Neural progenitor cell (in vitro differentiated cells): ENCODE results near the gene TMEM273. TPM values are rescaled to one million over a fixed set of nuclear protein-coding genes. Genes with fewer than 3 reads are reported as not detected.

ENCODE experiments used
- DNase-seq: peaks from one replicate; pipeline ENCODE4 v3.0.0-alpha.2; 2016; ENCODE audit warnings: low spot score
- H2AFZ ChIP-seq: fragments of 200-600 bp; sonication (generic); replicated peaks from 2 replicates; pipeline ENCODE4 v1.6.1; 2016; ENCODE audit warnings: antibody characterized with exemption
- H3F3A ChIP-seq: fragments of 200-600 bp; sonication (generic); 2 replicates; pipeline ENCODE4 v1.6.1; 2016; ENCODE audit warnings: antibody characterized with exemption, low read depth
- H3K27ac ChIP-seq: fragments of 200-600 bp; sonication (generic); 2 replicates; pipeline ENCODE4 v1.5.1; 2016; ENCODE audit warnings: mild to moderate bottlenecking
- H3K27me3 ChIP-seq: fragments of 200-600 bp; sonication (generic); 2 replicates; pipeline ENCODE4 v1.6.1; 2016; ENCODE audit warnings: mild to moderate bottlenecking, moderate library complexity
- H3K36me3 ChIP-seq: fragments of 200-600 bp; sonication (generic); 2 replicates; pipeline ENCODE4 v1.5.1; 2016
- H3K4me1 ChIP-seq: fragments of 200-600 bp; sonication (generic); 2 replicates; pipeline ENCODE4 v1.6.1; 2016; ENCODE audit warnings: mixed run types
- H3K4me2 ChIP-seq: fragments of 200-600 bp; sonication (generic); 2 replicates; pipeline ENCODE4 v1.6.1; 2016
- H3K4me3 ChIP-seq: fragments of 200-600 bp; sonication (generic); 2 replicates; pipeline ENCODE4 v1.5.1; 2016
- H3K79me2 ChIP-seq: fragments of 200-600 bp; sonication (generic); 2 replicates; pipeline ENCODE4 v1.6.1; 2016; ENCODE audit warnings: low read depth
- H3K9ac ChIP-seq: fragments of 200-600 bp; sonication (generic); 2 replicates; pipeline ENCODE4 v1.6.1; 2016
- H3K9me3 ChIP-seq: fragments of 200-600 bp; sonication (generic); 2 replicates; pipeline ENCODE4 v1.5.1; 2016; ENCODE audit warnings: low read depth
- H4K20me1 ChIP-seq: fragments of 200-600 bp; sonication (generic); 2 replicates; pipeline ENCODE4 v1.6.1; 2016; ENCODE audit warnings: low read depth
- H3K27ac Mint-ChIP-seq: 3 replicates; pipeline ENCODE4 v1.8.0; 2021; ENCODE audit warnings: mixed read lengths
- H3K27me3 Mint-ChIP-seq: 2 replicates; pipeline ENCODE4 v1.8.0; 2022; ENCODE audit warnings: low read depth, mild to moderate bottlenecking, inconsistent platforms, moderate library complexity, mixed read lengths; ENCODE audit not compliant: insufficient read depth
- H3K36me3 Mint-ChIP-seq: 3 replicates; pipeline ENCODE4 v1.8.0; 2021; ENCODE audit warnings: mixed read lengths
- H3K4me1 Mint-ChIP-seq: 3 replicates; pipeline ENCODE4 v1.8.0; 2021; ENCODE audit warnings: mixed read lengths
- H3K4me3 Mint-ChIP-seq: 3 replicates; pipeline ENCODE4 v1.8.0; 2021; ENCODE audit warnings: mild to moderate bottlenecking, moderate library complexity, mixed read lengths
- H3K9me3 Mint-ChIP-seq: 3 replicates; pipeline ENCODE4 v1.8.0; 2020; ENCODE audit warnings: mixed read lengths
- EZH2 ChIP-seq: fragments of 200-600 bp; sonication (generic); IDR thresholded peaks from 2 replicates; pipeline ENCODE4 v1.6.1; 2017; ENCODE audit warnings: antibody characterized with exemption, mild to moderate bottlenecking, moderate library complexity
- EZH2phosphoT487 ChIP-seq: fragments of 200-600 bp; sonication (generic); IDR thresholded peaks from 2 replicates; pipeline ENCODE4 v1.6.1; 2017; ENCODE audit warnings: antibody characterized with exemption
- total RNA-seq: library from RNA; depleted of rRNA; stranded (reverse); fragments of >200 nt; gene quantifications from 2 replicates; pipeline ENCODE4 v1.2.3, GENCODE V29; 2015; ENCODE audit warnings: low replicate concordance
- TF ChIP-seq, protein P1 (sequence below): fragments of 200-600 bp; sonication (generic); IDR thresholded peaks from 2 replicates; pipeline ENCODE4 v1.5.1; 2017; ENCODE audit warnings: antibody characterized with exemption, mild to moderate bottlenecking

TMEM273 gene
- total RNA-seq, 1 donor from 2014 or later, result not detected

DNA sequence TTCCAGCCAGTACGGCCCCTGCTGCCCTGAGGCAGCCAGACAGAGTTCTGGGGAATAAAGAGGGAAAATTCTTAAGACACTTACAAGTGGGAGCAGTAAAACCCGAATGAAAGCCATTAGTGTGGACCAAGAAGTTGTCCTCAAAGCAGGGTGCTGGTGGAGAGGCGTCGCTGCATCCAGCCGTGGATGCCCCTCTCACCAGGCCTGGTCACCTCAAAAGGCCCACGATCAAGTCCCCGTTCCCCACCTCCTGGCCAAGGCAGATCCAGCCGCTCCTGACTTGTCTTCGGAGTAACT, 73.5 kb downstream of the TMEM273 start:
- peaks cover 13% of the 10 kb centered on the region for H3K27me3 Mint-ChIP-seq

DNA sequence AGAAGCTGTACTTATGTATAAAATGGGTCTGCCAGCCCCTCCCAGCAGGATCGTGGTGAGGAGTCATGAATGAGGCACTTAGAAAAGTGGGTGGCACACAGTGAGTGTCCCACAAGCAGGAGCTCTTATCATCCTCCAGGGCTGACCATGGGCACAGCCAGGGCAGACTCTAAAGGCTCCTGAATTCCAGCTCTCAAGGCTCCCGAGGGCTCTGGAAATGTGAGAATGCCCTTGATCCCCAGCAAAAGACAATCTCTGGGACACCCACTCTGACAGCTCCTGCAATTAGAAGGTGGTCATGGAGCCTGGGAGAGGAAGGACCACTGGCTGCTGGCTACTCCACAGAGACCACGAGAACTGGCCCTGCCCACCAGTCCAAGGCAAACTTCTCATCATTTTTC, 74.5 kb downstream of the TMEM273 start:
- Histone ChIP-seq H3K4me3 (no peak overlapping the region), H3K27ac (no peak overlapping the region), H2AFZ (no peak overlapping the region), H3K4me2 (no peak overlapping the region), H3K4me1 (peaks cover 20% of the 10 kb centered on the region), H3K79me2 (no peaks in the 10 kb centered on the region), H3K9ac (no peak overlapping the region), H3K27me3 (peaks cover 25% of the 10 kb centered on the region), H3K9me3 (no peaks in the 10 kb centered on the region), H3F3A (peaks cover 28% of the 10 kb centered on the region), H4K20me1 (no peaks in the 10 kb centered on the region), H3K36me3 (no peaks in the 10 kb centered on the region)
- peaks cover 3% of the 10 kb centered on the region for H3K36me3 Mint-ChIP-seq
- TF ChIP-seq EZH2phosphoT487 (no peak), EZH2 (no peak)
- TF ChIP-seq, protein P1, sequence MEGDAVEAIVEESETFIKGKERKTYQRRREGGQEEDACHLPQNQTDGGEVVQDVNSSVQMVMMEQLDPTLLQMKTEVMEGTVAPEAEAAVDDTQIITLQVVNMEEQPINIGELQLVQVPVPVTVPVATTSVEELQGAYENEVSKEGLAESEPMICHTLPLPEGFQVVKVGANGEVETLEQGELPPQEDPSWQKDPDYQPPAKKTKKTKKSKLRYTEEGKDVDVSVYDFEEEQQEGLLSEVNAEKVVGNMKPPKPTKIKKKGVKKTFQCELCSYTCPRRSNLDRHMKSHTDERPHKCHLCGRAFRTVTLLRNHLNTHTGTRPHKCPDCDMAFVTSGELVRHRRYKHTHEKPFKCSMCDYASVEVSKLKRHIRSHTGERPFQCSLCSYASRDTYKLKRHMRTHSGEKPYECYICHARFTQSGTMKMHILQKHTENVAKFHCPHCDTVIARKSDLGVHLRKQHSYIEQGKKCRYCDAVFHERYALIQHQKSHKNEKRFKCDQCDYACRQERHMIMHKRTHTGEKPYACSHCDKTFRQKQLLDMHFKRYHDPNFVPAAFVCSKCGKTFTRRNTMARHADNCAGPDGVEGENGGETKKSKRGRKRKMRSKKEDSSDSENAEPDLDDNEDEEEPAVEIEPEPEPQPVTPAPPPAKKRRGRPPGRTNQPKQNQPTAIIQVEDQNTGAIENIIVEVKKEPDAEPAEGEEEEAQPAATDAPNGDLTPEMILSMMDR, result no peak
- H3K4me3 Mint-ChIP-seq, result no peak overlapping the region
- H3K27ac Mint-ChIP-seq, result no peak overlapping the region
- no peak for DNase-seq
- peaks cover 21% of the 10 kb centered on the region for H3K4me1 Mint-ChIP-seq
- no peaks in the 10 kb centered on the region for H3K9me3 Mint-ChIP-seq
- peaks cover 13% of the 10 kb centered on the region for H3K27me3 Mint-ChIP-seq

More for the DNA sequence above, 73.5 kb downstream of the TMEM273 start:
- no peaks in the 10 kb centered on the region for H3K36me3 Mint-ChIP-seq
- Histone ChIP-seq H3K4me1 (peaks cover 22% of the 10 kb centered on the region), H3K27me3 (peaks cover 25% of the 10 kb centered on the region), H3K27ac (no peak overlapping the region), H4K20me1 (no peaks in the 10 kb centered on the region), H3K4me2 (peak overlapping the region; percentile 86), H3K4me3 (peak overlapping the region; percentile 65), H3K79me2 (no peaks in the 10 kb centered on the region), H3K9me3 (no peaks in the 10 kb centered on the region), H3K36me3 (no peaks in the 10 kb centered on the region), H3K9ac (peak overlapping the region; percentile 52), H3F3A (peaks cover 30% of the 10 kb centered on the region), H2AFZ (peak overlapping the region; percentile 99)
- peaks cover 20% of the 10 kb centered on the region for H3K4me1 Mint-ChIP-seq
- no peak for TF ChIP-seq EZH2phosphoT487
- TF ChIP-seq, protein P1, result no peak
- TF ChIP-seq EZH2, result no peak
- H3K4me3 Mint-ChIP-seq, result peak overlapping the region; percentile 89
- H3K27ac Mint-ChIP-seq, result peak overlapping the region; percentile 81
- no peak for DNase-seq
- no peaks in the 10 kb centered on the region for H3K9me3 Mint-ChIP-seq

DNA sequence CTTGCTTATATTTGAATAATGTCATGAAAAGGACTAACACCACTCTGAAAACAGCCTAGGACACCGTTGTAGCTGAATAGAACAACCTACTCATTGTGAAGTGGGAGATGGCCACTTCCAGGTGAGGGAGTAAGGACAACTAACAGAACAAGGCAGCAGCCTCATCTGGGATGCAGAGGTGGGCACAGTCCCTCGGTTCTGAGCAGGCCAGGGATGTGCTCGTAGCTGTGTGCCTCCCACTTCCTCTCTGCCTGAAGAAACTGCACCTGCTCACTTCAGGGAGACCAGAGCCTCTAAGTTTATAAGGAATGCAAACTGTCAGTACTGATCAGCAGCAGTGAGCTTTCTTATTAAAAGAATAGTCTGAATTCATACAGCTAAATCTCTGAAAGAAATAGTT, 75.3 kb downstream of the TMEM273 start:
- H3K4me1 ChIP-seq, result peaks cover 11% of the 10 kb centered on the region
- Mint-ChIP-seq H3K9me3 (no peaks in the 10 kb centered on the region), H3K27me3 (peaks cover 11% of the 10 kb centered on the region), H3K27ac (no peak overlapping the region), H3K4me1 (peaks cover 12% of the 10 kb centered on the region), H3K36me3 (peaks cover 3% of the 10 kb centered on the region), H3K4me3 (no peak overlapping the region)
- TF ChIP-seq EZH2phosphoT487 (no peak), EZH2 (no peak)
- TF ChIP-seq, protein P1, result no peak
- H3K27me3 ChIP-seq, result peaks cover 25% of the 10 kb centered on the region
- H3K27ac ChIP-seq, result no peak overlapping the region
- H3K9ac ChIP-seq, result no peak overlapping the region
- no peaks in the 10 kb centered on the region for H3K79me2 ChIP-seq
- no peak overlapping the region for H3K4me2 ChIP-seq
- no peaks in the 10 kb centered on the region for H3K36me3 ChIP-seq
- no peak overlapping the region for H3K4me3 ChIP-seq
- peaks cover 19% of the 10 kb centered on the region for H3F3A ChIP-seq
- no peaks in the 10 kb centered on the region for H4K20me1 ChIP-seq
- H3K9me3 ChIP-seq, result no peaks in the 10 kb centered on the region
- DNase-seq, result no peak
- no peak overlapping the region for H2AFZ ChIP-seq
